T47D (cell line): ENCODE measurements around the gene MGME1.

Experiments
- DNase-seq, 2 experiments: peaks; one replicate each; pipeline versions ENCODE4 v3.0.0 to v3.0.0-alpha.2; 2011 to 2012; ENCODE audit warnings: low read depth in 1 of 2, low spot score in 1 of 2
- JUND ChIP-seq: IDR thresholded peaks from 2 replicates; pipeline ENCODE4 v1.6.1; 2012; ENCODE audit warnings: low read depth
- in situ Hi-C: cut with HindIII; loops from 2 replicates; pipeline ENCODE4 v1.10.0; 2016; ENCODE audit warnings: low sequenced_read_pairs, low pct_unique_long_range_greater_than_20kb

MGME1 gene

GRCh38 chr20:18039063-18039462, 70.2 kb downstream of the MGME1 start:
- in situ Hi-C loops, result no loop called here
- TF ChIP-seq JUND, result no peak
- DNase-seq, result no peak
